Measurements from ENCODE around the gene SIRT1.
"Not testable (repeated sequence)": the region's sequence is repeated elsewhere in the genome, so short reads cannot be mapped to it uniquely, and the experiment has no call there.

The SIRT1 gene

GRCh38 chr10:67965456-67965855 lies 81.0 kb downstream of the SIRT1 start:
- no peak for DNase-seq (ENCODE audit: low spot score)

- DNase-seq (ENCODE audit: low spot score) = not testable (repeated sequence)
These were observed 81.6 kb downstream of the SIRT1 start for GRCh38 chr10:67966035-67966434.
